GM19023 (cell line): ENCODE results near the gene SH3PXD2B.

Experiments
- ATAC-seq: cut with Tn5 transposase; IDR thresholded peaks from one replicate; pipeline ENCODE4 v1.9.1; 2021; ENCODE audit warnings: mild to moderate bottlenecking, moderate library complexity; ENCODE audit not compliant: unreplicated experiment

Gene SH3PXD2B

GRCh38 chr5:172281346-172281745, 173.0 kb downstream of the SH3PXD2B start:
- ATAC-seq: no peak

- ATAC-seq: no peak
Measured at GRCh38 chr5:172280929-172281328, 173.4 kb downstream of the SH3PXD2B start.

GRCh38 chr5:172280317-172280716, 174.0 kb downstream of the SH3PXD2B start:
- no peak for ATAC-seq

GRCh38 chr5:172278356-172278755, 176.0 kb downstream of the SH3PXD2B start:
- ATAC-seq: no peak

- ATAC-seq: no peak
Measured at GRCh38 chr5:172276214-172276613, 178.1 kb downstream of the SH3PXD2B start.
